ENCODE results near the gene TMED9. TPM values are rescaled to one million over a fixed set of nuclear protein-coding genes. Genes with fewer than 3 reads are reported as not detected.

The TMED9 gene
- total RNA-seq, 2 donors from 2014 or later: 184 to 205 TPM

GRCh38 chr5:177553671-177554429 is 38.2 kb upstream of the TMED9 start:
- Mint-ChIP-seq H3K36me3 (ENCODE audit: low read depth) (peaks cover 30% of the 10 kb centered on the region), H3K27ac (peak overlapping the region; percentile 83), H3K27me3 (ENCODE audit: insufficient read depth) (no peaks in the 10 kb centered on the region), H3K4me1 (peaks cover 14% of the 10 kb centered on the region), H3K4me3 (peak overlapping the region; percentile 82), H3K9me3 (peaks cover 4% of the 10 kb centered on the region)
- peak; percentile 73 for DNase-seq
- TF ChIP-seq CTCF (conservative IDR thresholded peaks at IDR 0.05): no peak
- Histone ChIP-seq H3K27ac (ENCODE audit: low read depth, low read length) (peak overlapping the region; percentile 33), H3K27me3 (ENCODE audit: control insufficient read depth, insufficient read depth, low read length, poor library complexity, severe bottlenecking) (no peaks in the 10 kb centered on the region), H3K36me3 (ENCODE audit: control insufficient read depth, insufficient read depth, low read length) (peaks cover 38% of the 10 kb centered on the region), H3K9ac (ENCODE audit: extremely low read depth, low read length, poor library complexity, severe bottlenecking) (peak overlapping the region; percentile 61), H3K9me3 (ENCODE audit: control insufficient read depth, low read length) (no peaks in the 10 kb centered on the region), H3K4me3 (ENCODE audit: low read length) (peak overlapping the region; percentile 92), H3K4me1 (ENCODE audit: control insufficient read depth, insufficient read depth, low read length) (peaks cover 9% of the 10 kb centered on the region)
- WGBS, 2 experiments (ENCODE audit: insufficient coverage in 1 of 2, insufficient read length in 1 of 2): 0 to 1% methylated on average over 31 to 72 of the region's 72 CpGs

DNA sequence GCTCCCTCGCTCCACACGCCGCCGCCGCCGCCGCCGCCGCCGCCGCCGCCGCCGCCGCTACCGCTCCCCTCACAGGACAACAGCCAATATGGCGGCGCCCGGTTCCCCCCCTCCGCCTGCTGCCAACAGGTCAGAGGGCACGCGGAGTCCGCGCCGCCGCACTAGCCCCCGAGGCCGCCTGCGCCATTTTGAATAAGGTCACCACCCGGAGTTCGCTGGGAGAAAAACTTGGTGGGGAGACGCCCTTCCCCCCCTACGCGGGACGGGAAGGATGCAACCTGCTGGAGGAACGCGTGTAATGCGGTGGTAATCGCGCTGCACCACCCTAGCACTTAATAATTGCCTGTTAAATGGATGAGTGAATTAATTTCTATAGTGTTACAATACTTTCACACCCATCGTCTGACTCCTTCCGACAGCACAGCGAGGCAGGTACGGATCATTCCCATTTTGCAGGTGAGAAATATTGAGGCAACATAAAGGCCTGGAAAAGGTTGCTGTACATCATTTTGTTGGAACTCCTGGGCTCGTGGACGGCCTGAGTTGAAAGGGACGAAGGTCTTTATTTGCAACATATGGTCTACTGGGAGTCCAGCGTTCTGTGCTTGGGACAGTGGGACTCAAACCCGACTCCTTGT is 37.4 kb upstream of the TMED9 start, which contains the start of gene FAM193B:
Gene FAM193B, minus strand, starts transcription at position 90 of the 638 bp plus-strand sequence. CDS start 105 bp downstream, outside the sequence.
- peak; percentile 63 for TF ChIP-seq CTCF (conservative IDR thresholded peaks at IDR 0.05)
- no peaks in the 10 kb centered on the region for H3K27me3 Mint-ChIP-seq (ENCODE audit: insufficient read depth)
- peaks cover 9% of the 10 kb centered on the region for H3K4me1 ChIP-seq (ENCODE audit: control insufficient read depth, insufficient read depth, low read length)
- no peaks in the 10 kb centered on the region for H3K9me3 ChIP-seq (ENCODE audit: control insufficient read depth, low read length)
- H3K9ac ChIP-seq (ENCODE audit: extremely low read depth, low read length, poor library complexity, severe bottlenecking): peak within 1 kb of the TSS; percentile 61
- peak within 1 kb of the TSS; percentile 92 for H3K4me3 ChIP-seq (ENCODE audit: low read length)
- peaks cover 35% of the 10 kb centered on the region for H3K36me3 ChIP-seq (ENCODE audit: control insufficient read depth, insufficient read depth, low read length)
- peaks cover 7% of the 10 kb centered on the region for H3K9me3 Mint-ChIP-seq
- 16 to 38% methylated on average over 21 to 49 of the region's 49 CpGs for WGBS, 2 experiments (ENCODE audit: insufficient coverage in 1 of 2, insufficient read length in 1 of 2)
- peaks cover 29% of the 10 kb centered on the region for H3K36me3 Mint-ChIP-seq (ENCODE audit: low read depth)
- DNase-seq: peak; percentile 99
- peak within 1 kb of the TSS; percentile 82 for H3K4me3 Mint-ChIP-seq
- peaks cover 13% of the 10 kb centered on the region for H3K4me1 Mint-ChIP-seq
- H3K27ac Mint-ChIP-seq: peak within 1 kb of the TSS; percentile 83
- H3K27ac ChIP-seq (ENCODE audit: low read depth, low read length): peak within 1 kb of the TSS; percentile 33
- no peaks in the 10 kb centered on the region for H3K27me3 ChIP-seq (ENCODE audit: control insufficient read depth, insufficient read depth, low read length, poor library complexity, severe bottlenecking)

- peaks cover 13% of the 10 kb centered on the region for H3K4me1 Mint-ChIP-seq
- Histone ChIP-seq H3K27ac (ENCODE audit: low read depth, low read length) (no peak overlapping the region), H3K4me3 (ENCODE audit: low read length) (peak overlapping the region; percentile 58), H3K9me3 (ENCODE audit: control insufficient read depth, low read length) (no peaks in the 10 kb centered on the region), H3K36me3 (ENCODE audit: control insufficient read depth, insufficient read depth, low read length) (peaks cover 29% of the 10 kb centered on the region), H3K27me3 (ENCODE audit: control insufficient read depth, insufficient read depth, low read length, poor library complexity, severe bottlenecking) (no peaks in the 10 kb centered on the region), H3K4me1 (ENCODE audit: control insufficient read depth, insufficient read depth, low read length) (peaks cover 9% of the 10 kb centered on the region), H3K9ac (ENCODE audit: extremely low read depth, low read length, poor library complexity, severe bottlenecking) (no peak overlapping the region)
- peak overlapping the region; percentile 82 for H3K4me3 Mint-ChIP-seq
- peaks cover 9% of the 10 kb centered on the region for H3K9me3 Mint-ChIP-seq
- DNase-seq: no peak
- WGBS, 2 experiments (ENCODE audit: insufficient coverage in 1 of 2, insufficient read length in 1 of 2): 83 to 94% methylated on average over 1 to 2 of the region's 2 CpGs
- no peaks in the 10 kb centered on the region for H3K27me3 Mint-ChIP-seq (ENCODE audit: insufficient read depth)
- H3K36me3 Mint-ChIP-seq (ENCODE audit: low read depth): peaks cover 27% of the 10 kb centered on the region
- no peak for TF ChIP-seq CTCF (conservative IDR thresholded peaks at IDR 0.05)
- no peak overlapping the region for H3K27ac Mint-ChIP-seq
Measured at GRCh38 chr5:177555228-177555627, 36.8 kb upstream of the TMED9 start.

Measured in endodermal cell (in vitro differentiated cells).